Nephron (organoid): ENCODE measurements around the gene TIGD1.

Source experiments
- H3K27ac Mint-ChIP-seq, 3 experiments: 2 replicates each; pipeline ENCODE4 v1.8.0; 2020; ENCODE audit warnings: mixed read lengths in 3 of 3, mild to moderate bottlenecking in 2 of 3, moderate library complexity in 1 of 3
- H3K27me3 Mint-ChIP-seq: 2 replicates; pipeline ENCODE4 v1.8.0; 2021; ENCODE audit warnings: low read depth, mild to moderate bottlenecking, moderate library complexity, mixed read lengths
- H3K36me3 Mint-ChIP-seq: 2 replicates; pipeline ENCODE4 v1.8.0; 2020; ENCODE audit warnings: low read depth, mixed read lengths
- H3K4me1 Mint-ChIP-seq: 2 replicates; pipeline ENCODE4 v1.8.0; 2020; ENCODE audit warnings: mixed read lengths
- H3K4me3 Mint-ChIP-seq, 3 experiments: 2 replicates each; pipeline ENCODE4 v1.8.0; 2020; ENCODE audit warnings: mild to moderate bottlenecking in 3 of 3, mixed read lengths in 3 of 3, moderate library complexity in 2 of 3
- H3K9me3 Mint-ChIP-seq: 2 replicates; pipeline ENCODE4 v1.8.0; 2020; ENCODE audit warnings: mixed read lengths
- TF ChIP-seq, protein P1 (sequence below), 3 experiments: fragments of 200-600 bp; sonication (generic); IDR thresholded peaks; one replicate each; pipeline ENCODE4 v1.5.0; 2021; ENCODE audit warnings: antibody characterized with exemption in 3 of 3; ENCODE audit not compliant: unreplicated experiment in 3 of 3

Gene TIGD1

GRCh38 chr2:232581725-232582124 lies 31.4 kb upstream of the TIGD1 start:
- H3K36me3 Mint-ChIP-seq: peaks cover 61% of the 10 kb centered on the region
- no peaks in the 10 kb centered on the region for H3K27me3 Mint-ChIP-seq
- H3K4me3 Mint-ChIP-seq: no peak overlapping the region
- H3K4me1 Mint-ChIP-seq: peaks cover 24% of the 10 kb centered on the region
- H3K27ac Mint-ChIP-seq: no peak overlapping the region
- TF ChIP-seq, protein P1, sequence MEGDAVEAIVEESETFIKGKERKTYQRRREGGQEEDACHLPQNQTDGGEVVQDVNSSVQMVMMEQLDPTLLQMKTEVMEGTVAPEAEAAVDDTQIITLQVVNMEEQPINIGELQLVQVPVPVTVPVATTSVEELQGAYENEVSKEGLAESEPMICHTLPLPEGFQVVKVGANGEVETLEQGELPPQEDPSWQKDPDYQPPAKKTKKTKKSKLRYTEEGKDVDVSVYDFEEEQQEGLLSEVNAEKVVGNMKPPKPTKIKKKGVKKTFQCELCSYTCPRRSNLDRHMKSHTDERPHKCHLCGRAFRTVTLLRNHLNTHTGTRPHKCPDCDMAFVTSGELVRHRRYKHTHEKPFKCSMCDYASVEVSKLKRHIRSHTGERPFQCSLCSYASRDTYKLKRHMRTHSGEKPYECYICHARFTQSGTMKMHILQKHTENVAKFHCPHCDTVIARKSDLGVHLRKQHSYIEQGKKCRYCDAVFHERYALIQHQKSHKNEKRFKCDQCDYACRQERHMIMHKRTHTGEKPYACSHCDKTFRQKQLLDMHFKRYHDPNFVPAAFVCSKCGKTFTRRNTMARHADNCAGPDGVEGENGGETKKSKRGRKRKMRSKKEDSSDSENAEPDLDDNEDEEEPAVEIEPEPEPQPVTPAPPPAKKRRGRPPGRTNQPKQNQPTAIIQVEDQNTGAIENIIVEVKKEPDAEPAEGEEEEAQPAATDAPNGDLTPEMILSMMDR (IDR thresholded peaks at IDR 0.05; ENCODE audit: unreplicated experiment in 3 of 3): no peak
- no peaks in the 10 kb centered on the region for H3K9me3 Mint-ChIP-seq

GRCh38 chr2:232580648-232580981 lies 30.3 kb upstream of the TIGD1 start:
- Mint-ChIP-seq H3K36me3 (peaks cover 66% of the 10 kb centered on the region), H3K27me3 (no peaks in the 10 kb centered on the region), H3K9me3 (no peaks in the 10 kb centered on the region), H3K27ac (peak overlapping the region in 2 of 3 experiments; percentile 4 to 42), H3K4me3 (no peak overlapping the region), H3K4me1 (peaks cover 25% of the 10 kb centered on the region)
- TF ChIP-seq, protein P1 (IDR thresholded peaks at IDR 0.05; ENCODE audit: unreplicated experiment in 3 of 3): no peak

DNA sequence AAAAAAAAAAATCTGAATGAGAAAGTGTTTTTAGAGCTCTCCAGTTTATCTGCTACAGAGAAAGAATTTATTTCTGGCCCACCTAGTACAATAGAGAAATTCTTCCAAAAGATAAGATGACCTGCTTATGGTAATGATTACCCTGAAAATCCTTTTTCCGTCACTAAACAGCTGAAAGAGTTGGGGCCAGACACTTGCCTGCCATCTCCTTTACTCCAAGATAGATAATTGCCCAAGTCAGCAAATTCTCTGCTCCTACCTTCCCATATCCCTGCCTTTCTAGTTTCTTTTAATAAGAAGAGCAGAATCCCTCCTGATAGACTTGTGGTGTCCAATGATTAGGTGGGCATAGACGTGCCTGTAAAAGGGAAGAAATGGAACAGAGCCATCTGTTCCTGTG lies 28.3 kb upstream of the TIGD1 start:
- peak overlapping the region; percentile 23 to 74 (median 35) for H3K27ac Mint-ChIP-seq
- H3K4me3 Mint-ChIP-seq: no peak overlapping the region
- H3K27me3 Mint-ChIP-seq: no peaks in the 10 kb centered on the region
- no peaks in the 10 kb centered on the region for H3K9me3 Mint-ChIP-seq
- H3K36me3 Mint-ChIP-seq: peaks cover 66% of the 10 kb centered on the region
- TF ChIP-seq, protein P1 (IDR thresholded peaks at IDR 0.05; ENCODE audit: unreplicated experiment in 3 of 3): no peak
- H3K4me1 Mint-ChIP-seq: peaks cover 44% of the 10 kb centered on the region

DNA sequence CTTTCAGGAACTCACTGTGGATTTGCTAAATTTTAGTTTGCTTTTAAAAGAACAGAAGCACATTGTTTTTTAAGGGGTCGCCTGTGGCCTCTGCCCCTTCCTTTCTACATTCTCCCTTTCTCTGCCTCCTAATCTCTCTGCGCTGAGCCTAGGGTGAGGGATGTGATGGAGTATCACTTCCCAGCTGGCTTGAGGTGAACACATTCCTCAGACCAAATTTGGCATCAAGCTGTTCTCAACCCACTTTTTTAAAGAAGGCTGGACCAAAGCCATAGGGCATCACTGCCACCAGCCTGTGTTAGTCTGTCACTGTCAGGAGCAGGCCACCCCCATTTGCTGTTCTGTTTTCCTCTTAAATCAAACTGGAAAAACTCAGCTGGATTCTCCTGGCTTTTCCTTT lies 27.5 kb upstream of the TIGD1 start:
- no peaks in the 10 kb centered on the region for H3K27me3 Mint-ChIP-seq
- H3K36me3 Mint-ChIP-seq: peaks cover 58% of the 10 kb centered on the region
- no peaks in the 10 kb centered on the region for H3K9me3 Mint-ChIP-seq
- H3K4me3 Mint-ChIP-seq: no peak overlapping the region
- peaks cover 51% of the 10 kb centered on the region for H3K4me1 Mint-ChIP-seq
- H3K27ac Mint-ChIP-seq: peak overlapping the region in 2 of 3 experiments; percentile 18 to 47
- TF ChIP-seq, protein P1 (IDR thresholded peaks at IDR 0.05; ENCODE audit: unreplicated experiment in 3 of 3): no peak

DNA sequence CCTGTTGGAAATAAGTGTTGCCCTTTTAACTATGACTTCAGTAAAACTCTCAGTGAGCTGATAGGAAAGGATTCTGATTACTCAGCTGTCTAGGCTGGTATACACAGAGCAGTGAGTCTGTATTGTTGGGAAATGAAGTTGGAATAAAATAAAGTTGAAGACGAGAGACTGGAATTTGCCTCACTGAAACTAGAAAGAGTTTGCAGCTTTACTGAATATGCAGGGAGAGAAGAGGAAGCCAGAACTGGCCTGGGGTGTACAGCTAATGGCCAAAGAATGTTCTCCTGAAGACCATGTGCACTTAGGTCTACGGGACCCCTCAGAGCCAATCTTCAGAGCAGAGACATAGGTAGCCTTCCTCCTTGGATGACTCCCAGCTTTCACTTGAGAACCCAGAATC lies 26.6 kb upstream of the TIGD1 start:
- Mint-ChIP-seq H3K27me3 (no peaks in the 10 kb centered on the region), H3K9me3 (no peaks in the 10 kb centered on the region), H3K27ac (peak overlapping the region; percentile 4 to 88 (median 47)), H3K4me3 (no peak overlapping the region), H3K4me1 (peaks cover 54% of the 10 kb centered on the region), H3K36me3 (peaks cover 50% of the 10 kb centered on the region)
- TF ChIP-seq, protein P1 (IDR thresholded peaks at IDR 0.05; ENCODE audit: unreplicated experiment in 3 of 3): no peak

- TF ChIP-seq, protein P1 (IDR thresholded peaks at IDR 0.05; ENCODE audit: unreplicated experiment in 3 of 3): no peak
- H3K4me3 Mint-ChIP-seq: no peak overlapping the region
- H3K36me3 Mint-ChIP-seq: peaks cover 50% of the 10 kb centered on the region
- peak overlapping the region; percentile 44 to 90 (median 87) for H3K27ac Mint-ChIP-seq
- peaks cover 68% of the 10 kb centered on the region for H3K4me1 Mint-ChIP-seq
- no peaks in the 10 kb centered on the region for H3K9me3 Mint-ChIP-seq
- H3K27me3 Mint-ChIP-seq: no peaks in the 10 kb centered on the region
Measured at GRCh38 chr2:232575404-232575746, 25.0 kb upstream of the TIGD1 start.
